Natural killer cell (primary cell): ENCODE data around the gene EMP2. TPM values are rescaled to one million over a fixed set of nuclear protein-coding genes. Genes with fewer than 3 reads are reported as not detected.

Experiments used
- ATAC-seq, 3 donors: fragments of 150-1000 bp in 2 of 3; fragments of 200-7000 bp in 1 of 3; cut with Tn5 transposase; 1 replicate in 1 of 3; 2 replicates in 2 of 3; pipeline ENCODE4 v1.10.0; 2021; ENCODE audit warnings: mild to moderate bottlenecking in 2 of 3, moderate library complexity in 2 of 3
- DNase-seq, 2 donors: peaks; one replicate each; pipeline versions ENCODE4 v3.0.0 to v3.0.0-alpha.2; 2013 to 2021; ENCODE audit warnings: mixed read lengths in 1 of 2
- H3K27ac ChIP-seq: one replicate; pipeline ENCODE4 v1.5.1; 2013; ENCODE audit warnings: mild to moderate bottlenecking, low read length
- H3K27me3 ChIP-seq: one replicate; pipeline ENCODE4 v1.6.1; 2013; ENCODE audit warnings: low read length; ENCODE audit not compliant: control insufficient read depth, insufficient read depth
- H3K36me3 ChIP-seq: one replicate; pipeline ENCODE4 v1.6.1; 2013; ENCODE audit warnings: low read length; ENCODE audit not compliant: control insufficient read depth, insufficient read depth
- H3K4me1 ChIP-seq: one replicate; pipeline ENCODE4 v1.6.1; 2013; ENCODE audit warnings: low read length; ENCODE audit not compliant: control insufficient read depth, insufficient read depth
- H3K4me3 ChIP-seq: one replicate; pipeline ENCODE4 v1.5.1; 2013; ENCODE audit warnings: low read length
- H3K9me3 ChIP-seq: one replicate; pipeline ENCODE4 v1.6.1; 2013; ENCODE audit warnings: low read length; ENCODE audit not compliant: control insufficient read depth, insufficient read depth
- H3K27ac Mint-ChIP-seq, 2 donors: one replicate each; pipeline ENCODE4 v1.8.0; 2022; ENCODE audit warnings: mild to moderate bottlenecking in 2 of 2, mixed read lengths in 2 of 2, moderate library complexity in 1 of 2
- H3K27me3 Mint-ChIP-seq, 2 donors: one replicate each; pipeline ENCODE4 v1.8.0; 2022; ENCODE audit warnings: low read depth in 2 of 2, mixed read lengths in 2 of 2
- H3K36me3 Mint-ChIP-seq: one replicate; pipeline ENCODE4 v1.8.0; 2022; ENCODE audit warnings: mixed read lengths
- H3K4me1 Mint-ChIP-seq, 2 donors: one replicate each; pipeline ENCODE4 v1.8.0; 2022; ENCODE audit warnings: mixed read lengths in 2 of 2
- H3K4me3 Mint-ChIP-seq: one replicate; pipeline ENCODE4 v1.8.0; 2022; ENCODE audit warnings: mild to moderate bottlenecking, moderate library complexity, mixed read lengths
- H3K9me3 Mint-ChIP-seq, 2 donors: one replicate each; pipeline ENCODE4 v1.8.0; 2022; ENCODE audit warnings: mixed read lengths in 2 of 2
- WGBS: methylation state at CpG from one replicate; pipeline ENCODE4 v1.1.7; 2013; ENCODE audit warnings: missing lambda C conversion rate; ENCODE audit not compliant: insufficient coverage; 5-methylcytosine and 5-hydroxymethylcytosine counted together
- intact Hi-C: fragments of 100-400 bp; cut with micrococcal nuclease; formaldehyde crosslinking; loops from one replicate; pipeline ENCODE4 v1.14.2; 2022
- total RNA-seq, 4 donors: library from RNA; stranded (reverse); fragments of 120-200 nt in 1 of 4; gene quantifications; one replicate each; pipeline versions ENCODE4 v1.2.3 to v1.2.4, GENCODE V29; 2013 to 2022
- TF ChIP-seq, protein P1 (sequence below): fragments of 200-600 bp; IDR thresholded peaks from one replicate; pipeline ENCODE4 v1.8.0; 2022; ENCODE audit warnings: antibody characterized with exemption

The EMP2 gene
- total RNA-seq, 3 donors from 2014 or later (not counting 1 experiment from before 2014, with no cell fraction given), result not detected

DNA sequence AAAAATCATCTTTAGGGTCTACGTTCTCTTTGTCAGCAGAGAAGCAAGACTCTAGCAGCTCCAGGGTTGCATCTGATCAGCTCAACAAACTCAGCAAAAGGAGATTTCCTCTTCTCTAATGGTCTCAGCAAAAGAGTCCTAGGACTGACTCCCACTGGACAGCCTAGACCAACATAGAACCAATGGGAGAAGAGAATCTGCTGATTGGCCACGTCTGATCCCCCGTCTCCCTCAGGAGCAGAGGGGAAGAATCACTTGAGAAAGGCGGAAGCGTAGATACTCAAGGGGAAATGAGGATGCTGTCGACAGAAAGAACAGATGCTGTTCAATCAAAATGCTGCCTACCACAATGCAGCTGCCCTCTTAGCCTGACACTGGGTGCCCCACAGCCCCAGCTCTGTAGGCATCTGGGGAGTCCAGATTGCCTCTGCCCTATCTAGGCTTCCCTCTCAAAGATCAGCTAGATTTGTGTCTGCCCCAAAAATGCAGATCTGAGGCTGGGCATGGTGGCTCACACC is 31.5 kb upstream of the EMP2 start:
- Mint-ChIP-seq H3K4me1 (no peaks in the 10 kb centered on the region), H3K36me3 (no peaks in the 10 kb centered on the region)
- 82% methylated on average over 6 of the region's 6 CpGs for WGBS

DNA sequence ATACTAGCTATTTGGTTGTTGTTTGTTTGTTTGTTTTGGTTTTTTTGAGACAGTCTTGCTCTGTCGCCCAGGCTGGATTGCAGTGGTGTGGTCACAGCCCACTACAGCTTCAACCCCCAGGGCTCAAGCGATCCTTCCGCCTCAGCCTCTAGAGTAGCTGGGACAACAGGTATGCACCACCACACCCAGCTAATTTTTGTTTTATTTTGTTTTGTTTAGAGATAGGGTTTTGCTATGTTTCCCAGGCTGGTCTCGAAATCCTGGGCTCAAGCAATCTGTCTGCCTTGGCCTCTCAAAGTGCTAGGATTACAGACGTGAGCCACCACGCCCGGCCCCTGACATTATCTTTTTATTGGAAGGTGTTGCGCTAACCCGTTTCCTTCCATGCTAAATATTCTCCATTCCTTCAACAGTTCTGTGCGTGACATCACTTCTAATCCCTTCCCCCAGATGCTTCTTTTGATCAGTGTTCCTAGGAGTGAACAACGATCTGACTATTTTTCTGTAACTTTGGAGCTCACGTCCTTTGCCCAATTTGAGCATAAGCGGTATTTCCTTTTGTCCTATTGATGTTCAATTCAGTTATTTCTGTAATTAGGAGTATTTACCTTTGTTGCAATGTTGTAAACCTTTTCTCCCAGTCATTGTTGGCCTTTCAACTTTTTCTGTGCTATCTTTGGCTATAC is 30.2 kb upstream of the EMP2 start:
- no peaks in the 10 kb centered on the region for H3K36me3 Mint-ChIP-seq
- Histone ChIP-seq H3K27me3 (no peaks in the 10 kb centered on the region), H3K4me3 (no peak overlapping the region), H3K36me3 (no peaks in the 10 kb centered on the region), H3K27ac (no peak overlapping the region), H3K9me3 (no peaks in the 10 kb centered on the region), H3K4me1 (no peaks in the 10 kb centered on the region)
- DNase-seq (no peak), ATAC-seq (peak in 1 of 3 donors; percentile 42)
- H3K27me3 Mint-ChIP-seq, result peaks cover 15 to 17% of the 10 kb centered on the region in 2 donors
- TF ChIP-seq, protein P1, sequence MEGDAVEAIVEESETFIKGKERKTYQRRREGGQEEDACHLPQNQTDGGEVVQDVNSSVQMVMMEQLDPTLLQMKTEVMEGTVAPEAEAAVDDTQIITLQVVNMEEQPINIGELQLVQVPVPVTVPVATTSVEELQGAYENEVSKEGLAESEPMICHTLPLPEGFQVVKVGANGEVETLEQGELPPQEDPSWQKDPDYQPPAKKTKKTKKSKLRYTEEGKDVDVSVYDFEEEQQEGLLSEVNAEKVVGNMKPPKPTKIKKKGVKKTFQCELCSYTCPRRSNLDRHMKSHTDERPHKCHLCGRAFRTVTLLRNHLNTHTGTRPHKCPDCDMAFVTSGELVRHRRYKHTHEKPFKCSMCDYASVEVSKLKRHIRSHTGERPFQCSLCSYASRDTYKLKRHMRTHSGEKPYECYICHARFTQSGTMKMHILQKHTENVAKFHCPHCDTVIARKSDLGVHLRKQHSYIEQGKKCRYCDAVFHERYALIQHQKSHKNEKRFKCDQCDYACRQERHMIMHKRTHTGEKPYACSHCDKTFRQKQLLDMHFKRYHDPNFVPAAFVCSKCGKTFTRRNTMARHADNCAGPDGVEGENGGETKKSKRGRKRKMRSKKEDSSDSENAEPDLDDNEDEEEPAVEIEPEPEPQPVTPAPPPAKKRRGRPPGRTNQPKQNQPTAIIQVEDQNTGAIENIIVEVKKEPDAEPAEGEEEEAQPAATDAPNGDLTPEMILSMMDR, result no peak
- no peak overlapping the region for H3K4me3 Mint-ChIP-seq
- no peaks in the 10 kb centered on the region for H3K9me3 Mint-ChIP-seq
- no peaks in the 10 kb centered on the region for H3K4me1 Mint-ChIP-seq
- H3K27ac Mint-ChIP-seq, result no peak overlapping the region
- intact Hi-C loops, result no loop called here
- 88% methylated on average over 12 of the region's 13 CpGs for WGBS

More for the DNA sequence above, 31.5 kb upstream of the EMP2 start:
- Mint-ChIP-seq H3K4me3 (no peak overlapping the region), H3K9me3 (no peaks in the 10 kb centered on the region), H3K27me3 (peaks cover 6 to 13% of the 10 kb centered on the region in 2 donors), H3K27ac (no peak overlapping the region)
- TF ChIP-seq, protein P1, result no peak
- Histone ChIP-seq H3K27ac (no peak overlapping the region), H3K9me3 (no peaks in the 10 kb centered on the region), H3K27me3 (no peaks in the 10 kb centered on the region), H3K4me1 (no peaks in the 10 kb centered on the region), H3K4me3 (no peak overlapping the region), H3K36me3 (no peaks in the 10 kb centered on the region)
- ATAC-seq (no peak), DNase-seq (no peak)
- intact Hi-C loops, result no loop called here

DNA sequence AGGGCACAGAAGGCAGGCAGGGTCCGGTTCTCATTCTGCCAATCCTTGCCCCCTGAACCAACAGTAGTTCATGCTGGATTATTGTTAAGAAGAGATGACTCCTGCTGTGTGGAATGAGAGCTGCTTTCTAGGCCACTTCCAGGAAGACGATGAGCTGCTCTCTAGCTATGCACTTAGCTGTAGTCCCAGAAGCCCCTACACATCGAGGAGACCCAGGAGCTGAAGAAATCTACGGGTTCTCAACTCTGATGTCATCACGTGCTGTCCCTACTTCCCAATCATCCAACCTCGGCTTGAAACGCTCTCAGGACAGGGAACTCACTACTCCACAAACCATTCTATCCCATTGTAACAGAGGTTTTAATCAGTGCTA is 29.0 kb upstream of the EMP2 start:
- no peaks in the 10 kb centered on the region for H3K4me1 Mint-ChIP-seq
- no peak for ATAC-seq
- TF ChIP-seq, protein P1, result no peak
- H3K27me3 ChIP-seq, result no peaks in the 10 kb centered on the region
- H3K27me3 Mint-ChIP-seq, result peaks cover 14 to 15% of the 10 kb centered on the region in 2 donors
- no peak overlapping the region for H3K27ac ChIP-seq
- no peaks in the 10 kb centered on the region for H3K4me1 ChIP-seq
- no peaks in the 10 kb centered on the region for H3K9me3 ChIP-seq
- no peaks in the 10 kb centered on the region for H3K9me3 Mint-ChIP-seq
- no peak for DNase-seq
- H3K27ac Mint-ChIP-seq, result no peak overlapping the region
- H3K36me3 ChIP-seq, result no peaks in the 10 kb centered on the region
- H3K36me3 Mint-ChIP-seq, result no peaks in the 10 kb centered on the region
- intact Hi-C loops, result no loop called here
- WGBS, result 95% methylated on average over 7 of the region's 7 CpGs
- no peak overlapping the region for H3K4me3 Mint-ChIP-seq
- no peak overlapping the region for H3K4me3 ChIP-seq
